Pancreas (tissue), 10 donors: ENCODE measurements around the gene RGS12. TPM values are rescaled to one million over a fixed set of nuclear protein-coding genes. Genes with fewer than 3 reads are reported as not detected.
"Not testable (repeated sequence)": the region's sequence is repeated elsewhere in the genome, so short reads cannot be mapped to it uniquely, and the experiment has no call there.

Experiments
- ATAC-seq, 4 donors: fragments of 200-7000 bp; cut with Tn5 transposase; one replicate each; pipeline versions ENCODE4 v1.8.0 to v1.9.1; 2020; ENCODE audit warnings: mild to moderate bottlenecking in 4 of 4, moderate library complexity in 4 of 4
- DNase-seq, 6 donors: peaks; one replicate each; pipeline ENCODE4 v3.0.0-alpha.2; 2020
- FAIRE-seq: peaks from 2 replicates; lab custom pipeline; 2012; peaks lifted over from hg19 to GRCh38; lab: Jason Lieb, UNC
- H3K27ac ChIP-seq, 4 donors: fragments of 200-600 bp; sonication (generic); 1 replicate in 3 of 4; 2 replicates in 1 of 4; pipeline versions ENCODE4 v1.5.0 to v1.8.0; 2020
- H3K27me3 ChIP-seq, 4 donors: fragments of 200-600 bp; one replicate each; pipeline ENCODE4 v1.8.0; 2021
- H3K36me3 ChIP-seq, 3 donors: fragments of 200-600 bp; sonication (generic) in 1 of 3; one replicate each; pipeline versions ENCODE4 v1.5.0 to v1.8.0; 2020 to 2021
- H3K4me1 ChIP-seq, 3 donors: fragments of 200-600 bp; one replicate each; pipeline ENCODE4 v1.8.0; 2021
- H3K4me3 ChIP-seq, 4 donors: fragments of 200-600 bp; sonication (generic) in 2 of 4; one replicate each; pipeline versions ENCODE4 v1.5.0 to v1.8.0; 2020 to 2021
- H3K9me3 ChIP-seq, 4 donors: fragments of 200-600 bp; one replicate each; pipeline ENCODE4 v1.8.0; 2021
- CTCF ChIP-seq, 4 donors: fragments of 200-600 bp; sonication (generic) in 3 of 4; IDR thresholded peaks; one replicate each; pipeline versions ENCODE4 v1.5.0 to v1.8.0; 2021; ENCODE audit warnings: antibody characterized with exemption in 4 of 4
- WGBS, 2 donors: extraction: QIAGEN DNeasy Blood & Tissue Kit; methylation state at CpG; one replicate each; pipeline ENCODE4 v1.1.7; 2013; 5-methylcytosine and 5-hydroxymethylcytosine counted together
- intact Hi-C, 3 donors: fragments of 100-400 bp; cut with DNase I; formaldehyde crosslinking; loops; one replicate each; pipeline versions ENCODE4 v1.11.1 to v1.14.2; 2022
- polyA plus RNA-seq, 2 donors: library from polyadenylated mRNA; stranded (reverse); fragments of 200-250 nt; gene quantifications; one replicate each; pipeline ENCODE4 v1.2.3, GENCODE V29; 2013
- total RNA-seq, 6 donors: library from RNA; stranded (reverse); fragmentation: NEBNext Ultra II Directional in 4 of 6; extraction: Animal tissue kit (Norgen Biotek cat#: 25700) in 4 of 6; gene quantifications; one replicate each; pipeline versions ENCODE4 v1.2.1 to v1.2.4, GENCODE V29; 2021 to 2023
- donor health status: healthy with polysubstance abuse.
- donor health status: DM: no; HTN: no; CAD: no; lungs with moderate emphysema.
- donor health status: DM: no; HTN: no; CAD: no.
- donor health status: control.
- donor health status: control.
- donor health status: Bipolar disorder and iron deficiency.
- donor health status: DM: yes; HTN: yes; CAD: no.
- donor health status: DM: no; HTN: no; CAD: no.
- donor health status: DM: no; HTN: no; CAD: no.
- donor health status: DM: yes; HTN: yes; CAD: no.

The RGS12 gene
- total and polyA plus RNA-seq, 8 donors = 4.6 to 21.6 (median 10.4) TPM

GRCh38 chr4:3299976-3300671 lies 7.3 kb downstream of the RGS12 start:
- Histone ChIP-seq H3K9me3 (no peaks in the 10 kb centered on the region), H3K27ac (no peak overlapping the region), H3K36me3 (no peaks in the 10 kb centered on the region), H3K4me3 (no peak overlapping the region), H3K4me1 (peaks cover 0 to 5% (median 0%) of the 10 kb centered on the region in 3 donors), H3K27me3 (no peaks in the 10 kb centered on the region)
- FAIRE-seq (no peak), ATAC-seq (no peak), DNase-seq (peak in 1 of 6 donors; percentile 8)
- intact Hi-C loops = no loop called here
- TF ChIP-seq CTCF (IDR thresholded peaks at IDR 0.05) = no peak
- 93 to 95% methylated on average over 18 to 19 of the region's 19 CpGs for WGBS, 2 donors

DNA sequence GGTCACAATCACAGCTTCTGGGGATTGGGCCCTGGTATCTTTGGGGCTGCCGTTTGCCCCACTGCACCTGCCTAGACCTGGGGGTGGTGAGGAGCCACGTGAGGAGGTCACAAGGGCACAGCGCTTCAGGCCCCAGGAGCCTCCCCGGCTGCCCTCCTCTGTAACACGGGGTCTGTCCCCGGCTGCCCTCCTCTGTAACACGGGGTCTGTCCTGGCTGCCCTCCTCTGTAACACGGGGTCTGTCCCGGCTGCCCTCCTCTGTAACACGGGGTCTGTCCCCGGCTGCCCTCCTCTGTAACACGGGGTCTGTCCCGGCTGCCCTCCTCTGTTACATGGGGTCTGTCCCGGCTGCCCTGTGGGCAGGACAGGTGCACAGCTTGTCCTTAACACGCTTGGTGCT lies 8.1 kb downstream of the RGS12 start:
- intact Hi-C loops, H3K9me3 ChIP-seq, FAIRE-seq, H3K27ac ChIP-seq, H3K36me3 ChIP-seq, H3K4me3 ChIP-seq, H3K4me1 ChIP-seq, ATAC-seq, H3K27me3 ChIP-seq: not testable (repeated sequence)
- WGBS, 2 donors = 90% methylated on average over 15 of the region's 15 CpGs
- peak in 1 of 6 donors; percentile 2 for DNase-seq

GRCh38 chr4:3301450-3302172 lies 8.8 kb downstream of the RGS12 start:
- Histone ChIP-seq H3K4me1 (peaks cover 0 to 13% (median 0%) of the 10 kb centered on the region in 3 donors), H3K4me3 (no peak overlapping the region), H3K27ac (no peak overlapping the region), H3K9me3 (no peaks in the 10 kb centered on the region), H3K27me3 (no peaks in the 10 kb centered on the region), H3K36me3 (no peaks in the 10 kb centered on the region)
- FAIRE-seq = no peak
- no peak for TF ChIP-seq CTCF (IDR thresholded peaks at IDR 0.05)
- intact Hi-C loops = no loop called here
- 75 to 82% methylated on average over 15 of the region's 15 CpGs for WGBS, 2 donors
- no peak for ATAC-seq
- no peak for DNase-seq

DNA sequence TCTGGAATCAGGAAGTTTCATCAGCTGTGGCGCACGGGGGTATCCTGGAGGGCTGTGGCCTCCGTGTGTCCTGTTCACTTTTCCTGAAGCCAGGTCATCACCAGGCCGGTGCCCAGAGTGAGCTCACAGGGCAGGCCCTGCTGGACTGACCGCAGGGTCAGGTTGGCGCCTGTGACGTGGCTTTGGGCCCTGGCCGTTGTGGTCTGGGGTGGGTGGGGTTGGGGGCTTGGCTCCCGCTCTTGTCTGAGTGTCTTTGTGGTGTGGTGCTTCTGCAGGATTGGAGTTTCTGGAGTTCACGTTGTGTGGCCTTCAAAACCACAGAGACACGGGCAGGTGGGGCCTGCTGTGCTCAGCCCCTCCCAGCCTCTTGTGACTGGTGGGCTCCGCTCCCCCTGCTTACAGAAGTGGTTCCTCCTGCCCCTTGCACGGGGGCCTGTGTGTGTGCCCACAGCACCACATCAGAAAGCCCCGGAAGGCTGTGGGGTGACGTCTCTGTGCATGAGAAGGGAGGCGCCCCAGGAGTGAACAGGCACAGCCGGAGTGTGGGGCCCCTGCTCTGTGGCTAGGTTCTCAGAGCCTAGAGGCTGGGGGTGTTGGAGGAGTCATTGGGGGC lies 9.5 kb downstream of the RGS12 start:
- intact Hi-C loops = no loop called here
- no peak for FAIRE-seq
- 62 to 65% methylated on average over 17 of the region's 17 CpGs for WGBS, 2 donors
- Histone ChIP-seq H3K27ac (no peak overlapping the region), H3K4me1 (peaks cover 0 to 13% (median 0%) of the 10 kb centered on the region in 3 donors), H3K36me3 (no peaks in the 10 kb centered on the region), H3K4me3 (no peak overlapping the region), H3K9me3 (no peaks in the 10 kb centered on the region), H3K27me3 (no peaks in the 10 kb centered on the region)
- peak in 1 of 4 donors; percentile 30 for ATAC-seq
- peak in 2 of 6 donors; percentile 8 to 30 for DNase-seq
- TF ChIP-seq CTCF (IDR thresholded peaks at IDR 0.05) = no peak

- no peaks in the 10 kb centered on the region for H3K9me3 ChIP-seq
- DNase-seq = peak in 2 of 6 donors; percentile 8 to 37
- no peak for TF ChIP-seq CTCF (IDR thresholded peaks at IDR 0.05)
- no peak for ATAC-seq
- H3K27ac ChIP-seq = no peak overlapping the region
- no peak overlapping the region for H3K4me3 ChIP-seq
- intact Hi-C loops = no loop called here
- no peak for FAIRE-seq
- no peaks in the 10 kb centered on the region for H3K36me3 ChIP-seq
- peaks cover 0 to 13% (median 0%) of the 10 kb centered on the region in 3 donors for H3K4me1 ChIP-seq
- WGBS, 2 donors = 86 to 92% methylated on average over 16 of the region's 16 CpGs
- no peaks in the 10 kb centered on the region for H3K27me3 ChIP-seq
These were observed 10.2 kb downstream of the RGS12 start for GRCh38 chr4:3302786-3303564.
